Natural killer cell (primary cell): Measurements from ENCODE around the gene SMCHD1. TPM values are rescaled to one million over a fixed set of nuclear protein-coding genes. Genes with fewer than 3 reads are reported as not detected.
"Not testable (repeated sequence)": the region's sequence is repeated elsewhere in the genome, so short reads cannot be mapped to it uniquely, and the experiment has no call there.

Experiments used
- ATAC-seq, 3 donors: fragments of 150-1000 bp in 2 of 3; fragments of 200-7000 bp in 1 of 3; cut with Tn5 transposase; 1 replicate in 1 of 3; 2 replicates in 2 of 3; pipeline ENCODE4 v1.10.0; 2021; ENCODE audit warnings: mild to moderate bottlenecking in 2 of 3, moderate library complexity in 2 of 3
- DNase-seq, 2 donors: peaks; one replicate each; pipeline versions ENCODE4 v3.0.0 to v3.0.0-alpha.2; 2013 to 2021; ENCODE audit warnings: mixed read lengths in 1 of 2
- H3K27ac ChIP-seq: one replicate; pipeline ENCODE4 v1.5.1; 2013; ENCODE audit warnings: mild to moderate bottlenecking, low read length
- H3K27me3 ChIP-seq: one replicate; pipeline ENCODE4 v1.6.1; 2013; ENCODE audit warnings: low read length; ENCODE audit not compliant: control insufficient read depth, insufficient read depth
- H3K36me3 ChIP-seq: one replicate; pipeline ENCODE4 v1.6.1; 2013; ENCODE audit warnings: low read length; ENCODE audit not compliant: control insufficient read depth, insufficient read depth
- H3K4me1 ChIP-seq: one replicate; pipeline ENCODE4 v1.6.1; 2013; ENCODE audit warnings: low read length; ENCODE audit not compliant: control insufficient read depth, insufficient read depth
- H3K4me3 ChIP-seq: one replicate; pipeline ENCODE4 v1.5.1; 2013; ENCODE audit warnings: low read length
- H3K9me3 ChIP-seq: one replicate; pipeline ENCODE4 v1.6.1; 2013; ENCODE audit warnings: low read length; ENCODE audit not compliant: control insufficient read depth, insufficient read depth
- H3K27ac Mint-ChIP-seq, 2 donors: one replicate each; pipeline ENCODE4 v1.8.0; 2022; ENCODE audit warnings: mild to moderate bottlenecking in 2 of 2, mixed read lengths in 2 of 2, moderate library complexity in 1 of 2
- H3K27me3 Mint-ChIP-seq, 2 donors: one replicate each; pipeline ENCODE4 v1.8.0; 2022; ENCODE audit warnings: low read depth in 2 of 2, mixed read lengths in 2 of 2
- H3K36me3 Mint-ChIP-seq: one replicate; pipeline ENCODE4 v1.8.0; 2022; ENCODE audit warnings: mixed read lengths
- H3K4me1 Mint-ChIP-seq, 2 donors: one replicate each; pipeline ENCODE4 v1.8.0; 2022; ENCODE audit warnings: mixed read lengths in 2 of 2
- H3K4me3 Mint-ChIP-seq: one replicate; pipeline ENCODE4 v1.8.0; 2022; ENCODE audit warnings: mild to moderate bottlenecking, moderate library complexity, mixed read lengths
- H3K9me3 Mint-ChIP-seq, 2 donors: one replicate each; pipeline ENCODE4 v1.8.0; 2022; ENCODE audit warnings: mixed read lengths in 2 of 2
- WGBS: methylation state at CpG from one replicate; pipeline ENCODE4 v1.1.7; 2013; ENCODE audit warnings: missing lambda C conversion rate; ENCODE audit not compliant: insufficient coverage; 5-methylcytosine and 5-hydroxymethylcytosine counted together
- intact Hi-C: fragments of 100-400 bp; cut with micrococcal nuclease; formaldehyde crosslinking; loops from one replicate; pipeline ENCODE4 v1.14.2; 2022
- total RNA-seq, 4 donors: library from RNA; stranded (reverse); fragments of 120-200 nt in 1 of 4; gene quantifications; one replicate each; pipeline versions ENCODE4 v1.2.3 to v1.2.4, GENCODE V29; 2013 to 2022
- TF ChIP-seq, protein P1 (sequence below): fragments of 200-600 bp; IDR thresholded peaks from one replicate; pipeline ENCODE4 v1.8.0; 2022; ENCODE audit warnings: antibody characterized with exemption

The SMCHD1 gene
- total RNA-seq, 3 donors from 2014 or later (not counting 1 experiment from before 2014, with no cell fraction given) = 200 to 240 (median 203) TPM

GRCh38 chr18:2805970-2806943 is 150.7 kb downstream of the SMCHD1 start:
- ATAC-seq (no peak), DNase-seq (no peak)
- 96% methylated on average over 5 of the region's 8 CpGs for WGBS
- intact Hi-C loops = no loop called here
- H3K4me1 ChIP-seq = no peaks in the 10 kb centered on the region
- no peak overlapping the region for H3K27ac ChIP-seq
- H3K9me3 ChIP-seq = peaks cover 5% of the 10 kb centered on the region
- H3K27me3 ChIP-seq = no peaks in the 10 kb centered on the region
- H3K9me3 Mint-ChIP-seq = peaks cover 2% of the 10 kb centered on the region in 2 donors
- peaks cover 3% of the 10 kb centered on the region for H3K36me3 Mint-ChIP-seq
- H3K36me3 ChIP-seq = peaks cover 31% of the 10 kb centered on the region
- peak overlapping the region; percentile 6 to 7 for H3K27ac Mint-ChIP-seq
- TF ChIP-seq, protein P1, sequence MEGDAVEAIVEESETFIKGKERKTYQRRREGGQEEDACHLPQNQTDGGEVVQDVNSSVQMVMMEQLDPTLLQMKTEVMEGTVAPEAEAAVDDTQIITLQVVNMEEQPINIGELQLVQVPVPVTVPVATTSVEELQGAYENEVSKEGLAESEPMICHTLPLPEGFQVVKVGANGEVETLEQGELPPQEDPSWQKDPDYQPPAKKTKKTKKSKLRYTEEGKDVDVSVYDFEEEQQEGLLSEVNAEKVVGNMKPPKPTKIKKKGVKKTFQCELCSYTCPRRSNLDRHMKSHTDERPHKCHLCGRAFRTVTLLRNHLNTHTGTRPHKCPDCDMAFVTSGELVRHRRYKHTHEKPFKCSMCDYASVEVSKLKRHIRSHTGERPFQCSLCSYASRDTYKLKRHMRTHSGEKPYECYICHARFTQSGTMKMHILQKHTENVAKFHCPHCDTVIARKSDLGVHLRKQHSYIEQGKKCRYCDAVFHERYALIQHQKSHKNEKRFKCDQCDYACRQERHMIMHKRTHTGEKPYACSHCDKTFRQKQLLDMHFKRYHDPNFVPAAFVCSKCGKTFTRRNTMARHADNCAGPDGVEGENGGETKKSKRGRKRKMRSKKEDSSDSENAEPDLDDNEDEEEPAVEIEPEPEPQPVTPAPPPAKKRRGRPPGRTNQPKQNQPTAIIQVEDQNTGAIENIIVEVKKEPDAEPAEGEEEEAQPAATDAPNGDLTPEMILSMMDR = no peak
- peaks cover 0 to 5% of the 10 kb centered on the region in 2 donors for H3K4me1 Mint-ChIP-seq
- no peak overlapping the region for H3K4me3 ChIP-seq
- no peaks in the 10 kb centered on the region for H3K27me3 Mint-ChIP-seq
- H3K4me3 Mint-ChIP-seq = no peak overlapping the region

GRCh38 chr18:2808640-2809039 is 153.1 kb downstream of the SMCHD1 start:
- H3K27me3 Mint-ChIP-seq, H3K27ac Mint-ChIP-seq, intact Hi-C loops, ATAC-seq, H3K4me1 Mint-ChIP-seq, H3K9me3 ChIP-seq, DNase-seq, H3K4me1 ChIP-seq, H3K9me3 Mint-ChIP-seq, H3K27me3 ChIP-seq, H3K4me3 ChIP-seq, H3K4me3 Mint-ChIP-seq, H3K27ac ChIP-seq: not testable (repeated sequence)
- H3K36me3 Mint-ChIP-seq = peaks cover 15% of the 10 kb centered on the region
- 98% methylated on average over 2 of the region's 2 CpGs for WGBS
- peaks cover 16% of the 10 kb centered on the region for H3K36me3 ChIP-seq

DNA sequence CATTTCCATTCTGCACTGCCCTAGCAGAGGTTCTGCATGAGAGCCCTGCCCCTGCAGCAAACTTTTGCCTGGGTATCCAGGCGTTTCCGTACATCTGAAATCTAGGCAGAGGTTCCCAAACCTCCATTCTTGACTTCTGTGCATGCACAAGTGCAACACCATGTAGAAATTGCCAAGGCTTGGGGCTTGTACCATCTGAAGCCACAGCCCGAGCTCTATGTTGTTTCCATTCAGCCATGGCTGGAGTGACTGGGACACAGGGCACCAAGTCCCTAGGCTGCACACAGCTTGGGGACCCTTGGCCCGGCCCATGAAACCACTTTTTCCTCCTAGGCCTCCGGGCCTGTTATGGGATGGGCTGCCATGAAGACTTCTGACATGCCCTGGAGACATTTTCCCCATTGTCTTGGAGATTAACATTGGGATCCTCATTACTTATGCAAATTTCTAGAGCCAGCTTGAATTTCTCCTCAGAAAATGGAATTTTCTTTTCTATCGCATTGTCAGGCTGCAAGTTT is 154.2 kb downstream of the SMCHD1 start:
- Mint-ChIP-seq H3K36me3 (peaks cover 16% of the 10 kb centered on the region), H3K9me3 (peaks cover 7 to 11% of the 10 kb centered on the region in 2 donors)
- H3K9me3 ChIP-seq, H3K4me1 Mint-ChIP-seq, ATAC-seq, H3K27me3 Mint-ChIP-seq, H3K27me3 ChIP-seq, H3K4me3 Mint-ChIP-seq, intact Hi-C loops, H3K4me3 ChIP-seq, DNase-seq, H3K27ac ChIP-seq, H3K4me1 ChIP-seq, H3K27ac Mint-ChIP-seq, H3K36me3 ChIP-seq: not testable (repeated sequence)
- WGBS = 87% methylated on average over 6 of the region's 6 CpGs

GRCh38 chr18:2811416-2811815 is 155.9 kb downstream of the SMCHD1 start:
- ATAC-seq (no peak), DNase-seq (no peak)
- peaks cover 20% of the 10 kb centered on the region for H3K36me3 Mint-ChIP-seq
- intact Hi-C loops = no loop called here
- Histone ChIP-seq H3K27ac (no peak overlapping the region), H3K36me3 (no peaks in the 10 kb centered on the region), H3K9me3 (peaks cover 5% of the 10 kb centered on the region), H3K4me3 (no peak overlapping the region), H3K4me1 (no peaks in the 10 kb centered on the region), H3K27me3 (no peaks in the 10 kb centered on the region)
- no peak overlapping the region for H3K4me3 Mint-ChIP-seq
- peaks cover 7 to 16% of the 10 kb centered on the region in 2 donors for H3K9me3 Mint-ChIP-seq
- peaks cover 0 to 3% of the 10 kb centered on the region in 2 donors for H3K27me3 Mint-ChIP-seq
- TF ChIP-seq, protein P1 = no peak
- WGBS = no CpG with 5 or more reads among the region's 1 CpG
- H3K4me1 Mint-ChIP-seq = no peaks in the 10 kb centered on the region
- no peak overlapping the region for H3K27ac Mint-ChIP-seq
